GM19025 (cell line): ENCODE results near the gene RPS6KB2.

Experiments
- ATAC-seq: cut with Tn5 transposase; IDR thresholded peaks from one replicate; pipeline ENCODE4 v1.9.1; 2021; ENCODE audit warnings: mild to moderate bottlenecking, low read depth, moderate library complexity; ENCODE audit not compliant: unreplicated experiment

The RPS6KB2 gene

GRCh38 chr11:67409781-67410368, 18.4 kb upstream of the RPS6KB2 start:
- ATAC-seq: no peak

GRCh38 chr11:67410369-67410831, 17.9 kb upstream of the RPS6KB2 start:
- no peak for ATAC-seq

- ATAC-seq: no peak
These were observed 17.1 kb upstream of the RPS6KB2 start for GRCh38 chr11:67410984-67411784.

- no peak for ATAC-seq
These were observed 16.5 kb upstream of the RPS6KB2 start for GRCh38 chr11:67411785-67412152.

- no peak for ATAC-seq
These were observed 15.7 kb upstream of the RPS6KB2 start for GRCh38 chr11:67412495-67413179.

- no peak for ATAC-seq
These were observed 14.9 kb upstream of the RPS6KB2 start for GRCh38 chr11:67413266-67413849.

GRCh38 chr11:67415501-67416304, 12.6 kb upstream of the RPS6KB2 start, which contains the start of gene CARNS1:
CARNS1 (plus strand) TSS chr11:67415678; CDS start chr11:67416200, 522 bp downstream.
- ATAC-seq: no peak

- no peak for ATAC-seq
These were observed 11.6 kb upstream of the RPS6KB2 start for GRCh38 chr11:67416416-67417335.

- no peak for ATAC-seq
These were observed 10.9 kb upstream of the RPS6KB2 start for GRCh38 chr11:67417425-67417824.

GRCh38 chr11:67418476-67419281, 9.6 kb upstream of the RPS6KB2 start:
- no peak for ATAC-seq

- no peak for ATAC-seq
These were observed 8.8 kb upstream of the RPS6KB2 start for GRCh38 chr11:67419325-67420049.

- no peak for ATAC-seq
These were observed 8.1 kb upstream of the RPS6KB2 start for GRCh38 chr11:67420147-67420645.

GRCh38 chr11:67420646-67421429, 7.5 kb upstream of the RPS6KB2 start:
- peak; percentile 90 for ATAC-seq

GRCh38 chr11:67421430-67422031, 6.8 kb upstream of the RPS6KB2 start:
- no peak for ATAC-seq

GRCh38 chr11:67422891-67423290, 5.4 kb upstream of the RPS6KB2 start:
- no peak for ATAC-seq

GRCh38 chr11:67423466-67423865, 4.8 kb upstream of the RPS6KB2 start:
- no peak for ATAC-seq
